ENCODE results near the gene SLC7A5.
"Not testable (repeated sequence)": the region's sequence is repeated elsewhere in the genome, so short reads cannot be mapped to it uniquely, and the experiment has no call there.

- not testable (repeated sequence) for TF ChIP-seq CTCF (IDR thresholded peaks at IDR 0.05 in 4 of 5, conservative IDR thresholded peaks at IDR 0.05 in 1 of 5); POLR2A (IDR thresholded peaks at IDR 0.05)
Observed at GRCh38 chr16:87826407-87826797, 42.9 kb downstream of the SLC7A5 start.
